Stomach (tissue), 9 donors: ENCODE measurements around the gene NSFL1C. TPM values are rescaled to one million over a fixed set of nuclear protein-coding genes. Genes with fewer than 3 reads are reported as not detected.

Experiments used
- DNase-seq, 2 donors: peaks; one replicate each; pipeline versions ENCODE4 v3.0.0 to v3.0.0-alpha.2; 2013 to 2019
- H3K27ac ChIP-seq, 5 donors: fragments of 200-600 bp in 4 of 5; sonication (generic) in 4 of 5; one replicate each; pipeline ENCODE4 v1.5.1; 2013 to 2019; ENCODE audit warnings: mild to moderate bottlenecking in 1 of 5, moderate library complexity in 1 of 5
- H3K27me3 ChIP-seq, 3 donors: fragments of 200-600 bp; sonication (generic); one replicate each; pipeline ENCODE4 v1.5.1; 2017 to 2019; ENCODE audit warnings: mixed run types in 1 of 3
- H3K36me3 ChIP-seq, 4 donors: fragments of 200-600 bp; sonication (generic); 1 replicate in 3 of 4; 2 replicates in 1 of 4; pipeline ENCODE4 v1.5.1; 2016 to 2019
- H3K4me1 ChIP-seq, 4 donors: fragments of 200-600 bp; sonication (generic); one replicate each; pipeline ENCODE4 v1.5.1; 2016 to 2019
- H3K4me3 ChIP-seq, 4 donors: fragments of 200-600 bp; sonication (generic) in 3 of 4; one replicate each; pipeline ENCODE4 v1.5.1; 2016 to 2019; ENCODE audit warnings: mild to moderate bottlenecking in 1 of 4
- H3K9me3 ChIP-seq, 4 donors: fragments of 200-600 bp; sonication (generic); one replicate each; pipeline ENCODE4 v1.5.1; 2016 to 2019
- EP300 ChIP-seq: sonication (generic); formaldehyde crosslinking; IDR thresholded peaks from one replicate; pipeline ENCODE4 v1.6.1; 2017; ENCODE audit warnings: antibody characterized with exemption
- POLR2A ChIP-seq, 4 donors: fragments of 450-650 bp; IDR thresholded peaks; one replicate each; pipeline ENCODE4 v1.6.1; 2016; ENCODE audit warnings: antibody characterized with exemption in 4 of 4, control low read depth in 2 of 4, mild to moderate bottlenecking in 1 of 4, moderate library complexity in 1 of 4
- POLR2AphosphoS5 ChIP-seq, 3 donors: sonication (generic); formaldehyde crosslinking; IDR thresholded peaks; one replicate each; pipeline ENCODE4 v1.6.1; 2016; ENCODE audit warnings: antibody characterized with exemption in 3 of 3
- WGBS, 5 donors: extraction: QIAGEN DNeasy Blood & Tissue Kit in 3 of 5; methylation state at CpG; one replicate each; pipeline versions ENCODE4 v1.1.5 to v1.1.7; 2013 to 2018; 5-methylcytosine and 5-hydroxymethylcytosine counted together
- intact Hi-C: fragments of 100-400 bp; cut with DNase I; formaldehyde crosslinking; loops from one replicate; pipeline ENCODE4 v1.15.1; 2023; ENCODE audit warnings: low total_unique reads
- polyA plus RNA-seq, 3 donors: library from polyadenylated mRNA; stranded (reverse); fragments of 200-250 nt; gene quantifications; one replicate each; pipeline ENCODE4 v1.2.3, GENCODE V29; 2013
- total RNA-seq, 5 donors: library from RNA; depleted of rRNA; stranded (reverse); fragments of >200 nt; gene quantifications; one replicate each; pipeline versions ENCODE4 v1.1.0 to v1.2.3, GENCODE V29; 2014 to 2016
- TF ChIP-seq, protein P1 (sequence below), 7 experiments: fragments of 450-650 bp in 4 of 7; fragments of 200-600 bp in 3 of 7; sonication (generic) in 3 of 7; IDR thresholded peaks; one replicate each; pipeline ENCODE4 v1.5.1; 2016 to 2019; ENCODE audit warnings: antibody characterized with exemption in 7 of 7, control low read depth in 2 of 7, mild to moderate bottlenecking in 1 of 7
- donor health status: healthy with polysubstance abuse.
- donor health status: Bipolar disorder and iron deficiency.
- donor health status: healthy.

The NSFL1C gene
- total and polyA plus RNA-seq, 8 donors, result 13.4 to 83.4 (median 42.1) TPM

DNA sequence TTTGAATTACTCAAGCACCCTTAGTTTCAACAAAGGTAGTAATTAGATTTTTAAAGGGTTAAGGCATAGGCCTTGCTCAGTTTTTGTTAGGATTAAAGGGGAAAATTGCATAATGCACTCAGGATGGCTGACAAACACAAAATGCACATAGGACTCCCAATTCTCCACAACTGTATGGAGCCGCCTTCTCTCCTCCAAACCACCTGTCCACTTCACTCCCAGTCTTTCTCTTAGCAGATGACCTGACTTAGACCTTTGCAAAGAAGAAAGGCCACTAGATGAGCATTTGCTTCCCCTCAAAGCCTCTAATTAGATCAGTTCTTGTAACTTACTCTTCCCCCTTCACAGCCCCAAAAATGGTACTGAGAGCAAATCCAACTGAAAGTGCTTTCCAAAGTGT lies 20.1 kb downstream of the NSFL1C start:
- Histone ChIP-seq H3K9me3 (peaks cover 0 to 9% (median 2%) of the 10 kb centered on the region in 4 donors), H3K27ac (no peak overlapping the region), H3K4me3 (no peak overlapping the region), H3K36me3 (peaks cover 87 to 100% (median 100%) of the 10 kb centered on the region in 4 donors), H3K27me3 (no peaks in the 10 kb centered on the region), H3K4me1 (no peaks in the 10 kb centered on the region)
- no peak for DNase-seq
- intact Hi-C loops, result no loop called here
- 88 to 100% (median 96%) methylated on average over 1 of the region's 1 CpG for WGBS, 5 donors
- TF ChIP-seq EP300 (no peak), POLR2A (IDR thresholded peaks at IDR 0.05) (no peak), POLR2AphosphoS5 (IDR thresholded peaks at IDR 0.05) (no peak)
- TF ChIP-seq, protein P1, sequence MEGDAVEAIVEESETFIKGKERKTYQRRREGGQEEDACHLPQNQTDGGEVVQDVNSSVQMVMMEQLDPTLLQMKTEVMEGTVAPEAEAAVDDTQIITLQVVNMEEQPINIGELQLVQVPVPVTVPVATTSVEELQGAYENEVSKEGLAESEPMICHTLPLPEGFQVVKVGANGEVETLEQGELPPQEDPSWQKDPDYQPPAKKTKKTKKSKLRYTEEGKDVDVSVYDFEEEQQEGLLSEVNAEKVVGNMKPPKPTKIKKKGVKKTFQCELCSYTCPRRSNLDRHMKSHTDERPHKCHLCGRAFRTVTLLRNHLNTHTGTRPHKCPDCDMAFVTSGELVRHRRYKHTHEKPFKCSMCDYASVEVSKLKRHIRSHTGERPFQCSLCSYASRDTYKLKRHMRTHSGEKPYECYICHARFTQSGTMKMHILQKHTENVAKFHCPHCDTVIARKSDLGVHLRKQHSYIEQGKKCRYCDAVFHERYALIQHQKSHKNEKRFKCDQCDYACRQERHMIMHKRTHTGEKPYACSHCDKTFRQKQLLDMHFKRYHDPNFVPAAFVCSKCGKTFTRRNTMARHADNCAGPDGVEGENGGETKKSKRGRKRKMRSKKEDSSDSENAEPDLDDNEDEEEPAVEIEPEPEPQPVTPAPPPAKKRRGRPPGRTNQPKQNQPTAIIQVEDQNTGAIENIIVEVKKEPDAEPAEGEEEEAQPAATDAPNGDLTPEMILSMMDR (IDR thresholded peaks at IDR 0.05), result no peak

DNA sequence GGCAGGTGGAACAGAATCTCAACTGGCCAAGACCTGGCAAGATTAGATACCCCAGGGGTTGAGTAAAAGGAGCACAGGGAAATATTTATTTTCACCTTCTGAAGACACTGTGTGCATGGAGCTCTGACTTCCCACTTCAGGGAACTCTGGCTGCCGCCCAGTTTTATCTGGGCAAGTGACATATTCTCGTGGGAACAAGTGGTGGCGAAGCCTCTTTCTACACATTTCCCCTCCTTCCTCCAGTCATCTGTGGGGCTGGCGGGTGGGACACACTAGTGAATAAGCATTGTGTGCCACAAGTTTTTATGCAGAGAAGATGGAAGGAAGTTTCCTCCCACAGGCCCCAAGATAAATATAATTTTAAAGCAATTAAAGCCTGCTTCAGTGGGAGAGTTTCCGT lies 23.6 kb downstream of the NSFL1C start:
- no peak overlapping the region for H3K27ac ChIP-seq
- intact Hi-C loops, result no loop called here
- no peaks in the 10 kb centered on the region for H3K27me3 ChIP-seq
- no peaks in the 10 kb centered on the region for H3K4me1 ChIP-seq
- no peaks in the 10 kb centered on the region for H3K9me3 ChIP-seq
- peaks cover 59 to 91% (median 87%) of the 10 kb centered on the region in 4 donors for H3K36me3 ChIP-seq
- TF ChIP-seq POLR2A (IDR thresholded peaks at IDR 0.05) (no peak), EP300 (no peak)
- no peak overlapping the region for H3K4me3 ChIP-seq
- WGBS, 5 donors, result 72 to 81% (median 73%) methylated on average over 5 of the region's 5 CpGs
- no peak for DNase-seq

DNA sequence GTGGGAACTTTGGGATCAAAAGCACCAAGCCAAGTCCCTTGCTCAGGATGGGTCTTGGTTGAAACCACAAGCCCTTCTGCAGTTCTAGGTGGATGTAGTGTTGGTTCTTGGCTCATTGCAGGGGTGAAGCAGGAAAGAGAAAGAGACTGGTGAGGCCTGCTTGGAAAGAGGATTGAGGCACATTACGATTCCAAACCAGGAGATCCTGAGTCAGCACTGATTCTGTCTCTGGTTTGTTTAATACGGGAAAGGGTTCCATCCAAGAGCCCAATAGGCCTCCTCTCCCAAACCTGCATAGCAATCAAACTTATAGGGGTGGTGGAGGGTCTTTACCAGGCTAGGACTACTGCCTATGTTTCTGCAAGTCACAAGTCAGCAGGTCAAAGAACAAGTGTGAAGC lies 24.3 kb downstream of the NSFL1C start:
- 85 to 95% (median 89%) methylated on average over 2 of the region's 2 CpGs for WGBS, 5 donors
- no peak overlapping the region for H3K27ac ChIP-seq
- no peak overlapping the region for H3K4me3 ChIP-seq
- intact Hi-C loops, result no loop called here
- no peak for DNase-seq
- no peaks in the 10 kb centered on the region for H3K9me3 ChIP-seq
- no peaks in the 10 kb centered on the region for H3K27me3 ChIP-seq
- peaks cover 0 to 4% (median 0%) of the 10 kb centered on the region in 4 donors for H3K4me1 ChIP-seq
- peaks cover 53 to 83% (median 79%) of the 10 kb centered on the region in 4 donors for H3K36me3 ChIP-seq
- TF ChIP-seq POLR2A (IDR thresholded peaks at IDR 0.05) (no peak), EP300 (no peak), POLR2AphosphoS5 (IDR thresholded peaks at IDR 0.05) (no peak)
- TF ChIP-seq, protein P1 (IDR thresholded peaks at IDR 0.05), result no peak

DNA sequence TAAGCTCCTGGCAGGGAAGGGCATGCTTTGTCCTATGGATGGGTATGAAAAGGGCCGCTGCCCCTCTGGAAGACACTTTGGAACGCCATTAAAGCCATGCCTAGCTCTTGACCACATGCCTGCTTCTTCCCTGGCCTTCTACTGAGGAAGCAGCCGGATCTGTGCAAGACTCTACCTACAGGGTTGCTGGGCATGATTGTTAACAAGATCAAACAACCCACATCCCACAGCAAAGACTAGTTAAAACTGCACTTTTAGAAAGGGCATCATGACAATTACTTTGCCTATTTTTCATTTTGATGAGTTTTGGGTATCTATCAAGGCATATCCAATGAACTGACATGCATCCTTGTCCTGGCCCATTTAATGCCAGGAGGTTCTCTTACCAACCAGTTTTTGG lies 25.5 kb downstream of the NSFL1C start:
- intact Hi-C loops, result no loop called here
- Histone ChIP-seq H3K27ac (no peak overlapping the region), H3K9me3 (no peaks in the 10 kb centered on the region), H3K36me3 (peaks cover 44 to 72% (median 68%) of the 10 kb centered on the region in 4 donors), H3K4me1 (peaks cover 0 to 7% (median 0%) of the 10 kb centered on the region in 4 donors), H3K27me3 (no peaks in the 10 kb centered on the region), H3K4me3 (no peak overlapping the region)
- TF ChIP-seq POLR2AphosphoS5 (IDR thresholded peaks at IDR 0.05) (no peak), EP300 (no peak), POLR2A (IDR thresholded peaks at IDR 0.05) (no peak)
- TF ChIP-seq, protein P1 (IDR thresholded peaks at IDR 0.05), result no peak
- WGBS, 5 donors, result 64 to 83% (median 76%) methylated on average over 3 of the region's 3 CpGs
- no peak for DNase-seq

DNA sequence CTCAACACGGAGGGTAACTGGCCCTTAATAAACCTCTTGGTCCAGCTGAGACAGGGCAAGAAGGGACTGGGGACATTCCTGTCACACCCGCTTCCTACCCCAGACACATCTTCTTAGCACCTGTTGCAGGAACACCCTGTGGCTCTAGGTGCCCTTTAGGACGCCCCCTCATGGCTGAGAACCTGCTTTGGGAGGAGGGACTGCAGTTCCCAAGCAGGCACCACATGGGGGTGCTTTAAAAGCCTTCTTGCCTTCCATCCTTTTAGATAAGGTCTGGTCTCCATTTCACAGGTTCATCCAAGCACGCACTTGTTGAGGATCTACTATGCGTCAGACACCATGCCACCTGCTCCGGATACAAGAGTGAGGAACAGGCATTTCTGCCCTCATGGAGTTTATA lies 26.6 kb downstream of the NSFL1C start:
- no peak for TF ChIP-seq EP300
- TF ChIP-seq POLR2A (IDR thresholded peaks at IDR 0.05), result no peak
- TF ChIP-seq, protein P1 (IDR thresholded peaks at IDR 0.05), result no peak
- TF ChIP-seq POLR2AphosphoS5 (IDR thresholded peaks at IDR 0.05), result no peak
- H3K36me3 ChIP-seq, result peaks cover 32 to 61% (median 57%) of the 10 kb centered on the region in 4 donors
- H3K4me1 ChIP-seq, result peaks cover 0 to 7% (median 2%) of the 10 kb centered on the region in 4 donors
- intact Hi-C loops, result no loop called here
- no peak for DNase-seq
- WGBS, 5 donors, result 64 to 82% (median 69%) methylated on average over 4 to 6 of the region's 6 CpGs
- no peak overlapping the region for H3K4me3 ChIP-seq
- H3K27ac ChIP-seq, result no peak overlapping the region
- H3K9me3 ChIP-seq, result no peaks in the 10 kb centered on the region
- H3K27me3 ChIP-seq, result no peaks in the 10 kb centered on the region
